GM21529 (cell line): ENCODE measurements around the gene EPSTI1.
"Not testable (repeated sequence)": the region's sequence is repeated elsewhere in the genome, so short reads cannot be mapped to it uniquely, and the experiment has no call there.

Source experiments
- ATAC-seq: cut with Tn5 transposase; IDR thresholded peaks from one replicate; pipeline ENCODE4 v1.9.1; 2021; ENCODE audit not compliant: unreplicated experiment

The EPSTI1 gene

GRCh38 chr13:42899266-42899665, 92.8 kb downstream of the EPSTI1 start:
- no peak for ATAC-seq

GRCh38 chr13:42895776-42896175, 96.3 kb downstream of the EPSTI1 start:
- ATAC-seq = no peak

GRCh38 chr13:42894765-42895243, 97.2 kb downstream of the EPSTI1 start:
- ATAC-seq = no peak

- ATAC-seq = no peak
Measured at GRCh38 chr13:42893214-42893671, 98.8 kb downstream of the EPSTI1 start.

- ATAC-seq = no peak
Measured at GRCh38 chr13:42892760-42893159, 99.3 kb downstream of the EPSTI1 start.

- no peak for ATAC-seq
Measured at GRCh38 chr13:42891591-42891990, 100.5 kb downstream of the EPSTI1 start.

DNA sequence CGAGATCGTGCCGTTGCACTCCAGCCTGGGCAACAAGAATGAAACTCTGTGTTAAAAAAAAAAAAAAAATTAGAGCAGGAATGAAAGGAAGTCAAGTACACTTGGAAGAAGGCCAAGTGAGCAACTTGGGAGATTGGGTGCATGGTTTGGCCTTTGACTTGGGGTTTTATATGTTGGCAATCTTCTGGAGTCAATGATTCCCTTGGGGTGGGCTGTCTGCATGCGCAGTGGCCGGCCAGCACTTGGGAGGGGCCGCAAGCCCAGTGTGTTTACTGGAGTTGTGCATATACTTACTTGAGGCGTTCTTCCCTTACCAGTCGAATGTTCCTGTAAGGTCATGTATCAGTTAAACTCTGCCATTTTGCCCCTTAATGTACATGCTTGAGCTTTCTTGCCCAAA, 106.7 kb downstream of the EPSTI1 start:
- ATAC-seq = no peak

GRCh38 chr13:42883771-42884467, 108.1 kb downstream of the EPSTI1 start:
- ATAC-seq = no peak

DNA sequence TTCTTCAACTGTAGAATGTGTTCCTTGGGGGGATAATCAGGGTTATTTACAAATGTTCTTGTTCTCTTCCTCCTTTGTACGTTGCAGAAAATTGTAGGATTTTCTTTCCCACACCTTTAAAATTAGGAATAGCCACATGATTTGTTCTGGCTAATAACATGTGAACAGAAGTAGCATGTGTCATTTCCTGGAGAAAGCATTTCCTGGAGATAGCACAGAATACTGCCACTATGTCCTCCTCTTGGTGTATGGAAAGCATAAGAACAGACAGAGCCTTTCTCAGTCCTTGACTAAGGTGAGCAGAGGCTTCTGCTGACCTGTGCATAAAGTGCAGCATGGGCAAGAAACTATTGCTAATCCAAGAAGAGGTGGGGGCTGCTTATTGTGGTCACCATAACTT, 108.9 kb downstream of the EPSTI1 start:
- ATAC-seq = no peak

DNA sequence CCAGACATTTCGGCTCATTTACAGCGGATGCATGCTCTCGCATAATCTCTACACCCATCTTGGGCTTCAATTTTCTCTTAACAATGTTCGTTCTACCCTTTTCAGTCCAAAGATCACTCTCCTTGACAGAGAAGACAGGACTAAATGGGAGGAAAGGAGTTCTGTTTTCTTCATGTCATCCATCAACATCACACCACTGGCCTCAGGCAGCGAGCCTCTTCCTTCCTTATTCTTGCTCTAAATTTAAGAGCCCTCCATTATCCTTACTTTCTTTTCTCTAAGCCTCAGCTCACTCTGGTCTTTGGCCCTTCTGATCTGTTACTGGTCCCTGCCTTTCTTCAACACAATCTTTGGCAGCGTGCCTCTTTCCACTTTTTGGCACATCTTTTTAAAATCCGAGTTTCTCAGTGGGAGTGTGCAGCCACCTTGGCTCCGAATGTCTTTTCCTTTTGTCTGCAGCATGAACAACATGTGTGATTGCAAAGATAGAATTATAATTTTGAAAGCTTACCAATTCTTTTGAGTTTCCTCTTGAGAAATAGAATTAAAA, 111.9 kb downstream of the EPSTI1 start:
- ATAC-seq = no peak

GRCh38 chr13:42878721-42879120, 113.3 kb downstream of the EPSTI1 start:
- ATAC-seq = no peak

GRCh38 chr13:42876887-42877545, 115.0 kb downstream of the EPSTI1 start:
- ATAC-seq = no peak

- ATAC-seq = peak; percentile 95
Measured at GRCh38 chr13:42876270-42876714, 115.7 kb downstream of the EPSTI1 start.

- peak; percentile 15 for ATAC-seq
Measured at GRCh38 chr13:42875475-42876269, 116.4 kb downstream of the EPSTI1 start.

DNA sequence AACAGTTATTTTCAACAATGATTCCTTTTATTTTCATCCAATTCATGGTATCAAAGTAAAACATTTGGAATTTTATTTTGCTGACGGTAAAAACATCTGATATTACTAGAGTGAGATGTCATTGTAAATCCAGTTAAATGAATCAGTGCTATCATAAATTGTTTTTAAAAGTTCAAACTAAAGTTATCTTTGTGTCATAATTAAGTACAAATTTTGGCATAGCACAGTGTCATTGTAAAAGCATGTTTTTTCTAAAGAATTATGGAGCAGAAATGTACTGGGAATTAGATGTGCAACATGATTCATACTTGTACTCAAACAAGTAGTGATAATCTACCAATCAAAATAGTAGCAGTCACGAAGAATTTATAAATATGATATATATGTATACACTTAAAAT, 117.8 kb downstream of the EPSTI1 start:
- ATAC-seq = no peak

- no peak for ATAC-seq
Measured at GRCh38 chr13:42873081-42873480, 119.0 kb downstream of the EPSTI1 start.

- ATAC-seq = no peak
Measured at GRCh38 chr13:42867232-42867631, 124.8 kb downstream of the EPSTI1 start.

GRCh38 chr13:42865768-42866102, 126.3 kb downstream of the EPSTI1 start:
- ATAC-seq = no peak

DNA sequence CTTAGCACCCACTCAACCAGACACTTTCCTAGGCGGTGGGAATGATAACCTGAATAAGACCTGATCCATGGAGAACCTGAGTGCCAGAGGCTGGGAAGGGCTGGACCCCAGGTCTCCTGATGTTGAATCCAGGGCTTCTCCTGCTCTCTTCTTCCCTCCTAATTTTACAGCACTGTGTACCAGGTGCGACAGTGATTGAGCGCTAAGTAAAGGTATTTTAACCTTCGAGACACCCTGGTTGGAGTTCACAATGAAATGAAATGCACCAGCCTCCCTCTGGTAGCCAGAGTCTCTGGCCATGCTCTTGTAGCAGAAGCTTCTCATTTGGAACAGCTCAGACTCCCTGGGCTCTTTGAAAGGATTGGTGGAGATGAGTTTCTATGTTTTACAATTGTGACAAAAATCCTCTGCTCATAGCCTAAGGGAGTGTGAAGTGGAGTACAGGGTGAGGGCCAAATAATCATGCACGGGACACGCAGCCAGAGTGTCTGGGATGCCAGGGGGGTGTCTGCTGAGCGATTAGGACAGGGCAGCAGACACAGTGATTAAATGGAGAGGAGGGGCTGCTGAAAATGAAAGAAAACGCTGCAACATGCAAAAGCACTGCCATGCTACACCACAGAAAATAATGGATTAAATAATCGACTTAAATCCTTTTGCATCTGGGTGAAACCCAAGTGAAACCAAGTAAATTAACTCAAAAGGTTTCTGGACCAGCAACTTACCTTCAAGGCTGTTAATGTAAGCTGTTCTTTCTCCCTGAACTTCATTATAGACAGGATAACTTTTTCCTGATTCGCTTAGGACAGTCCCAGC, 126.9 kb downstream of the EPSTI1 start:
- no peak for ATAC-seq

DNA sequence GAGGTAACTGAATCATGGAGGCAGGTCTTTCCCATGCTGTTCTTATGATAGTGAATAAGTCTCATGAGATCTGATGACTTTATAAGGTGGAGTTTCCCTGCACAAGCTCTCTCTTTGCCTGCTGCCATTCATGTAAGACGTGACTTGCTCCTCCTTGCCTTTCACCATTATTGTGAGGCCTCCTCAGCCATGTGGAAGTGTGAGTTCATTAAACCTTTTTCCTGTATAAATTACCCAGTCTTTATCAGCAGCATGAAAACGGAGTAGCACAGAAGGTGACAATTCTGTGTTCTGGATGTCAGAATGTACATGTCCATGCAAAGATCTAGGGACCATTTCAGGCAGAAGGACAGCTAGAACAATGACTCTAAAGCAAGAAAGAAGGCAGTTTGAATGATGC, 129.7 kb downstream of the EPSTI1 start:
- ATAC-seq = not testable (repeated sequence)

DNA sequence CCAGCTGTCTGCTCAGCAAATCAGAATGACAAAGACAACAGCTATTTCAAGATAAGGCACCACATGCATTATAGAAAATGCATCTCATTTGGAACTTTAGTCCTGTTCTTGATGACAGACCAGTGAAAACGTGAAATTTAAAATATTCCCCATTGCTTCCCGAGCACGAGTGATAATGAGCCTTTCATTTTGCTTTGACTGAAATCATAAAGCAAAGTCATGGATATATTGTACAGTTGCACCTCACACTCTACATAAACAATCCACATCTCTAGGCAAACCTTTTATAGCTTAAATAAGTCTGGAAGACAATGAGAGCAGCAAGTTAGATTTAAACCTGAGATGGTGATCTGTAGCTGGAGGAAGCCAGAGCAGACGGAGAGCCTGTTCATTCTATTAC, 131.6 kb downstream of the EPSTI1 start:
- no peak for ATAC-seq
